CD1c-positive myeloid dendritic cell (primary cell): ENCODE data around the gene PRPF6.

ENCODE experiments used
- DNase-seq: peaks from one replicate; pipeline ENCODE4 v3.0.0-alpha.2; 2016; ENCODE audit errors: extremely low spot score

Gene PRPF6

GRCh38 chr20:64077541-64077875 lies 96.6 kb downstream of the PRPF6 start:
- DNase-seq = no peak

GRCh38 chr20:64077876-64078551 lies 97.1 kb downstream of the PRPF6 start:
- DNase-seq = peak; percentile 28

GRCh38 chr20:64078934-64079272 lies 98.0 kb downstream of the PRPF6 start:
- DNase-seq = no peak

GRCh38 chr20:64079273-64080012 lies 98.5 kb downstream of the PRPF6 start, which contains the start of gene RGS19:
RGS19 (minus strand) TSS chr20:64079518; CDS start chr20:64076886, 2,632 bp downstream.
- peak; percentile 94 for DNase-seq

- no peak for DNase-seq
These were observed 99.3 kb downstream of the PRPF6 start, which contains the start of gene OPRL1 for GRCh38 chr20:64080013-64080812. OPRL1 (plus strand) TSS chr20:64080082; CDS start chr20:64092721, 12,639 bp downstream.

- no peak for DNase-seq
These were observed 100.1 kb downstream of the PRPF6 start for GRCh38 chr20:64080813-64081623.

- DNase-seq = no peak
These were observed 100.7 kb downstream of the PRPF6 start for GRCh38 chr20:64081624-64081964.

- DNase-seq = no peak
These were observed 101.3 kb downstream of the PRPF6 start for GRCh38 chr20:64082126-64082731.
